OCI-LY3 (cell line): Measurements from ENCODE around the gene FAM110D.

Source experiments
- H2AFZ ChIP-seq: fragments of 200-600, 300-600 bp; shearing (Covaris generic); 2 replicates; pipeline ENCODE4 v1.6.0; 2014; ENCODE audit warnings: antibody characterized with exemption, low read depth, low read length
- H3K27ac ChIP-seq: fragments of 200-600, 300-600 bp; sonication (generic); 2 replicates; pipeline ENCODE4 v1.5.1; 2014; ENCODE audit warnings: mild to moderate bottlenecking, low read length, moderate library complexity, mixed read lengths
- H3K27me3 ChIP-seq: fragments of 200-600, 300-600 bp; sonication (generic); 2 replicates; pipeline ENCODE4 v1.6.1; 2014; ENCODE audit warnings: low read depth, low read length, mixed read lengths
- H3K36me3 ChIP-seq: fragments of 200-600, 300-600 bp; sonication (generic); replicated peaks from 2 replicates; pipeline ENCODE3; 2014; ENCODE audit warnings: low read depth, low read length, mixed read lengths
- H3K4me1 ChIP-seq: fragments of 300-600, 200-600 bp; sonication (generic); 2 replicates; pipeline ENCODE4 v1.6.1; 2014; ENCODE audit warnings: low read length, mixed read lengths
- H3K4me2 ChIP-seq: fragments of 200-600, 300-600 bp; sonication (generic); 2 replicates; pipeline ENCODE4 v1.6.1; 2014; ENCODE audit warnings: low read length, mixed read lengths
- H3K4me3 ChIP-seq: fragments of 300-600, 200-600 bp; sonication (generic); 2 replicates; pipeline ENCODE4 v1.5.1; 2014; ENCODE audit warnings: antibody characterized with exemption, mild to moderate bottlenecking, low read length, moderate library complexity
- H3K79me2 ChIP-seq: fragments of 300-600, 200-600 bp; shearing (Covaris generic); 2 replicates; pipeline ENCODE4 v1.6.1; 2014; ENCODE audit warnings: mild to moderate bottlenecking, low read length, mixed read lengths
- H3K9ac ChIP-seq: fragments of 300-600, 200-600 bp; shearing (Covaris generic); 2 replicates; pipeline ENCODE4 v1.6.0; 2014; ENCODE audit warnings: mild to moderate bottlenecking, low read length, moderate library complexity
- H3K9me3 ChIP-seq: fragments of 200-600, 300-600 bp; shearing (Covaris generic); 2 replicates; pipeline ENCODE4 v1.6.1; 2014; ENCODE audit warnings: low read length, mixed read lengths; ENCODE audit not compliant: insufficient read depth
- H4K20me1 ChIP-seq: fragments of 200-600, 300-600 bp; sonication (generic); 2 replicates; pipeline ENCODE4 v1.6.1; 2016; ENCODE audit warnings: low read length, mixed read lengths; ENCODE audit not compliant: insufficient read depth
- EZH2phosphoT487 ChIP-seq: fragments of 200-600 bp; shearing (Covaris generic); IDR thresholded peaks from 2 replicates; pipeline ENCODE4 v1.6.1; 2018; ENCODE audit warnings: antibody characterized with exemption, mixed run types, low read depth
- TF ChIP-seq, protein P1 (sequence below): fragments of 200-600, 300-600 bp; sonication (generic); IDR thresholded peaks from 2 replicates; pipeline ENCODE4 v1.5.1; 2014; ENCODE audit warnings: antibody characterized with exemption, low read length, low read depth

Gene FAM110D

GRCh38 chr1:26166719-26167281 is 7.9 kb downstream of the FAM110D start:
- Histone ChIP-seq H3K9me3 (no peaks in the 10 kb centered on the region), H4K20me1 (no peaks in the 10 kb centered on the region), H3K9ac (no peak overlapping the region), H2AFZ (no peak overlapping the region), H3K4me2 (no peak overlapping the region), H3K79me2 (peaks cover 18% of the 10 kb centered on the region), H3K4me1 (peaks cover 21% of the 10 kb centered on the region), H3K27me3 (no peaks in the 10 kb centered on the region), H3K4me3 (no peak overlapping the region), H3K27ac (no peak overlapping the region), H3K36me3 (no peaks in the 10 kb centered on the region)
- TF ChIP-seq EZH2phosphoT487 = no peak
- TF ChIP-seq, protein P1, sequence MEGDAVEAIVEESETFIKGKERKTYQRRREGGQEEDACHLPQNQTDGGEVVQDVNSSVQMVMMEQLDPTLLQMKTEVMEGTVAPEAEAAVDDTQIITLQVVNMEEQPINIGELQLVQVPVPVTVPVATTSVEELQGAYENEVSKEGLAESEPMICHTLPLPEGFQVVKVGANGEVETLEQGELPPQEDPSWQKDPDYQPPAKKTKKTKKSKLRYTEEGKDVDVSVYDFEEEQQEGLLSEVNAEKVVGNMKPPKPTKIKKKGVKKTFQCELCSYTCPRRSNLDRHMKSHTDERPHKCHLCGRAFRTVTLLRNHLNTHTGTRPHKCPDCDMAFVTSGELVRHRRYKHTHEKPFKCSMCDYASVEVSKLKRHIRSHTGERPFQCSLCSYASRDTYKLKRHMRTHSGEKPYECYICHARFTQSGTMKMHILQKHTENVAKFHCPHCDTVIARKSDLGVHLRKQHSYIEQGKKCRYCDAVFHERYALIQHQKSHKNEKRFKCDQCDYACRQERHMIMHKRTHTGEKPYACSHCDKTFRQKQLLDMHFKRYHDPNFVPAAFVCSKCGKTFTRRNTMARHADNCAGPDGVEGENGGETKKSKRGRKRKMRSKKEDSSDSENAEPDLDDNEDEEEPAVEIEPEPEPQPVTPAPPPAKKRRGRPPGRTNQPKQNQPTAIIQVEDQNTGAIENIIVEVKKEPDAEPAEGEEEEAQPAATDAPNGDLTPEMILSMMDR = no peak

DNA sequence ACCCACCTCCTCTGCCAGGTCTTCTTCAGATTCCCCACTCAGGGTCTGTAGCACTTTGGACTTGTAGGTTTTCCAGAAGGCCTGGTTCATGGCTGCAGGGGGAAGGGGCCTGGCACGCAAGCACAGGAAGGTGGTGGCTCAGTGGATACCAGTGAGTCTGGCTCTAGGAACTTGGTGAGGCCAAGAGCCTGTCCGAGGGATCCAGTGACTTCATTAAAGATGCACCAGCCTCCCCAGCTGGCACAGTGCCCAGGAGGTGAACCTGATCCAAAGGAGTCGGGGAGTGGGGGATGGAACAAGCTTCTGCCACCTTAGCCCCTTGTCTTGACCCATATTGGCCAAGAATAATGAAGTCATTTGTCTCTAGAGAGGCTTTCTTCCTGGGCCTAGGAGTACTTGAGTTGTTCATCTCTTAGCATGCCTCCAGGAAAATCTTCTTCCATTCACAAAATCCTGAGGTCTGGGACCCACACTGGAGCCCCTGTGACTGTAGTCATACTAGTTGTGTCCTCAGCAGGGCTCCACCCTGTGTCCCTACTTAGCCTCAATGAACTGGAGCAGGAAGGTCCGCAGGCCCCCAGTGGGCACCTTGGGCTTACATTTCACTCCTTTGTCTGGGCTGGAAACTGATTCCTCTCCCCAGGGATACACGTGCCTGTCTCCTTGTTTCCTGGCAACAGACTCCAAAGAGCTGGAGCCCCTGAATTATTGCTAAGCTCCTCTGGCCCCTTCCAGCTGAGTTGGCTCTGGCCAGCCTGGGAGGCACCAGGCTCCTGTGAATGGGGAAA is 9.7 kb downstream of the FAM110D start, which contains the start of gene C1orf232:
Gene C1orf232, minus strand, starts transcription at position 554 of the 788 bp plus-strand sequence. Its CDS starts 464 bp downstream, at position 90.
- peak within 1 kb of the TSS; percentile 98 for H3K4me3 ChIP-seq
- H3K9ac ChIP-seq = peak within 1 kb of the TSS; percentile 87
- H3K9me3 ChIP-seq = no peaks in the 10 kb centered on the region
- peak within 1 kb of the TSS; percentile 96 for H3K4me2 ChIP-seq
- H3K4me1 ChIP-seq = peaks cover 21% of the 10 kb centered on the region
- H3K79me2 ChIP-seq = peaks cover 18% of the 10 kb centered on the region
- H3K27ac ChIP-seq = no peak within 1 kb of the TSS
- H3K36me3 ChIP-seq = no peaks in the 10 kb centered on the region
- H2AFZ ChIP-seq = peak within 1 kb of the TSS; percentile 97
- no peaks in the 10 kb centered on the region for H3K27me3 ChIP-seq
- H4K20me1 ChIP-seq = no peaks in the 10 kb centered on the region
- no peak for TF ChIP-seq EZH2phosphoT487
- TF ChIP-seq, protein P1 = no peak

- Histone ChIP-seq H2AFZ (peak overlapping the region; percentile 97), H3K27me3 (no peaks in the 10 kb centered on the region), H3K4me2 (peak overlapping the region; percentile 87), H3K36me3 (no peaks in the 10 kb centered on the region), H3K9ac (peak overlapping the region; percentile 34; the same call in 1 of the 2 replicates), H3K4me1 (peaks cover 21% of the 10 kb centered on the region), H3K9me3 (no peaks in the 10 kb centered on the region), H4K20me1 (no peaks in the 10 kb centered on the region), H3K27ac (no peak overlapping the region), H3K4me3 (peak overlapping the region; percentile 98), H3K79me2 (peaks cover 18% of the 10 kb centered on the region)
- TF ChIP-seq EZH2phosphoT487 = no peak
- TF ChIP-seq, protein P1 = no peak
Observed at GRCh38 chr1:26169198-26169554, 10.3 kb downstream of the FAM110D start.
